NCI-H2196 treated with DMSO at 0.1 percent for 48 hours (cell line): ENCODE measurements around the gene CHRNB1.

Source experiments
- DNase-seq: peaks from one replicate; lab custom pipeline; 2025; ENCODE audit not compliant: unreplicated experiment; lab: John Stamatoyannopoulos, UW

The CHRNB1 gene

GRCh38 chr17:7415784-7416183, 29.1 kb upstream of the CHRNB1 start:
- no peak for DNase-seq

GRCh38 chr17:7416323-7416722, 28.5 kb upstream of the CHRNB1 start:
- DNase-seq: no peak

GRCh38 chr17:7417056-7417655, 27.7 kb upstream of the CHRNB1 start:
- no peak for DNase-seq

GRCh38 chr17:7418472-7419152, 26.2 kb upstream of the CHRNB1 start:
- DNase-seq: no peak

GRCh38 chr17:7419819-7420610, 24.8 kb upstream of the CHRNB1 start, which contains the start of gene SPEM1:
TSS of gene SPEM1 (plus strand) at chr17:7420324. CDS start at chr17:7420385, 61 bp downstream.
- DNase-seq: no peak

GRCh38 chr17:7421186-7421585, 23.7 kb upstream of the CHRNB1 start:
- DNase-seq: no peak

GRCh38 chr17:7423679-7424078, 21.2 kb upstream of the CHRNB1 start:
- DNase-seq: no peak

- no peak for DNase-seq
These were observed 19.5 kb upstream of the CHRNB1 start, which contains the start of gene SPEM2 for GRCh38 chr17:7425316-7425715. TSS of gene SPEM2 (plus strand) at chr17:7425616. CDS start at chr17:7425689, 73 bp downstream.

- no peak for DNase-seq
These were observed 19.1 kb upstream of the CHRNB1 start for GRCh38 chr17:7425756-7426155.

- DNase-seq: no peak
These were observed 18.5 kb upstream of the CHRNB1 start for GRCh38 chr17:7426203-7426863.

GRCh38 chr17:7426896-7427489, 17.9 kb upstream of the CHRNB1 start:
- no peak for DNase-seq

GRCh38 chr17:7427549-7427948, 17.3 kb upstream of the CHRNB1 start:
- no peak for DNase-seq

GRCh38 chr17:7428557-7428956, 16.3 kb upstream of the CHRNB1 start, which contains the start of gene SPEM3:
TSS of gene SPEM3 (plus strand) at chr17:7428857. CDS start at chr17:7428903, 46 bp downstream.
- no peak for DNase-seq

GRCh38 chr17:7429722-7430121, 15.1 kb upstream of the CHRNB1 start:
- no peak for DNase-seq

- DNase-seq: no peak
These were observed 13.6 kb upstream of the CHRNB1 start for GRCh38 chr17:7431231-7431630.

- no peak for DNase-seq
These were observed 12.6 kb upstream of the CHRNB1 start for GRCh38 chr17:7432296-7432695.

- DNase-seq: no peak
These were observed 8.9 kb upstream of the CHRNB1 start for GRCh38 chr17:7435676-7436555.

- DNase-seq: peak; percentile 69
These were observed 8.1 kb upstream of the CHRNB1 start for GRCh38 chr17:7436556-7437368.

- no peak for DNase-seq
These were observed 7.4 kb upstream of the CHRNB1 start for GRCh38 chr17:7437369-7437863.
